Measurements from ENCODE around the gene NRF1. TPM values are rescaled to one million over a fixed set of nuclear protein-coding genes. Genes with fewer than 3 reads are reported as not detected.
"Not testable (repeated sequence)": the region's sequence is repeated elsewhere in the genome, so short reads cannot be mapped to it uniquely, and the experiment has no call there.

Gene NRF1
- total RNA-seq = 10 to 100 TPM; 22.9 to 26.4 TPM
- 19.4 TPM for polyA plus RNA-seq (2013, experiment 1 of 2)
- 18.7 TPM for polyA plus RNA-seq (2013, experiment 2 of 2)
- long read RNA-seq, experiment 1, partial matches to known transcripts = 8 of 9 reads
- long read RNA-seq, experiment 1, other reads (novel, unspliced or antisense) = 1 of 9 reads
- long read RNA-seq, experiment 2, transcript NRF1-201 (11 exons, 2,424 nt) = major isoform, 15 of 42 reads
- long read RNA-seq, experiment 2, transcript NRF1-205 (11 exons, 3,528 nt) = minor isoform, 5 of 42 reads
- long read RNA-seq, experiment 2, partial matches to known transcripts = 8 of 42 reads
- long read RNA-seq, experiment 2, other reads (novel, unspliced or antisense) = 13 of 42 reads
- long read RNA-seq, experiment 3, transcript NRF1-205 (11 exons, 3,528 nt) = minor isoform, 25 of 87 reads
- long read RNA-seq, experiment 3, transcript NRF1-201 (11 exons, 2,424 nt) = major isoform, 39 of 87 reads
- long read RNA-seq, experiment 3, partial matches to known transcripts = 7 of 87 reads
- long read RNA-seq, experiment 3, other reads (novel, unspliced or antisense) = 16 of 87 reads
- long read RNA-seq, experiment 4, partial matches to known transcripts = 4 of 5 reads
- long read RNA-seq, experiment 4, other reads (novel, unspliced or antisense) = 0 of 5 reads

- Histone ChIP-seq H3K36me3 (ENCODE audit: control insufficient read depth, insufficient read depth, low read length) (peaks cover 20% of the 10 kb centered on the region), H3K9ac (ENCODE audit: extremely low read depth, low read length, poor library complexity, severe bottlenecking) (peak within 1 kb of the TSS; percentile 93), H3K9me3 (ENCODE audit: control insufficient read depth, low read length) (no peaks in the 10 kb centered on the region), H3K4me1 (ENCODE audit: control insufficient read depth, insufficient read depth, low read length) (peaks cover 8% of the 10 kb centered on the region), H3K4me3 (ENCODE audit: low read length) (peak within 1 kb of the TSS; percentile 90), H3K27ac (ENCODE audit: low read depth, low read length) (peak within 1 kb of the TSS; percentile 96), H3K27me3 (ENCODE audit: control insufficient read depth, insufficient read depth, low read length, poor library complexity, severe bottlenecking) (no peaks in the 10 kb centered on the region)
- Mint-ChIP-seq H3K36me3 (ENCODE audit: low read depth) (peaks cover 15% of the 10 kb centered on the region), H3K9me3 (no peaks in the 10 kb centered on the region), H3K4me1 (peaks cover 13% of the 10 kb centered on the region), H3K27me3 (ENCODE audit: insufficient read depth) (no peaks in the 10 kb centered on the region), H3K27ac (peak within 1 kb of the TSS; percentile 90), H3K4me3 (peak within 1 kb of the TSS; percentile 84)
- peak; percentile 26 for TF ChIP-seq CTCF (conservative IDR thresholded peaks at IDR 0.05)
- WGBS, 2 experiments (ENCODE audit: insufficient coverage in 1 of 2, insufficient read length in 1 of 2) = 0% methylated on average over 31 to 98 of the region's 98 CpGs
- peak; percentile 94 for DNase-seq
These were observed at the start of gene NRF1 for GRCh38 chr7:129611246-129612111. NRF1 (plus strand) TSS chr7:129611720; CDS start chr7:129657352, 45,632 bp downstream.

DNA sequence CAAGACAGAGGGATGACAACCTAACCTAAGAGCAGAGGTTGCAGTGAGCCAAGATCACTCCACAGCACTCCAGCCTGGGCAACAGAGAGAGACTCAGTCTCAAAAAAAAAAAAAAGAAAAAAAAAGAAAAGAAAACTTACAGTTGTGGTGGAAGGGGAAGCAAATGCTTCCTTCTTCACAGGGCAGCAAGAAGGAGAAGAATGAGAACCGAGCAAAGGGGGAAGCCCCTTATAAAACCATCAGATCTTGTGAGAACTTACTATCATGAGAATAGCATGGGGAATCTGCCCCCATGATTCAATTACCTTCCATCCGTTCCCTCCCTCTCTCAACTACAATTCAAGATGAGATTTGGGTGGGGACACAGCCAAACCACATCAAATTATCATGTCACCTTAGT, 45.2 kb upstream of the NRF1 start:
- H3K4me1 Mint-ChIP-seq; H3K36me3 ChIP-seq (ENCODE audit: control insufficient read depth, insufficient read depth, low read length); H3K27me3 ChIP-seq (ENCODE audit: control insufficient read depth, insufficient read depth, low read length, poor library complexity, severe bottlenecking); H3K27me3 Mint-ChIP-seq (ENCODE audit: insufficient read depth); H3K27ac Mint-ChIP-seq; H3K36me3 Mint-ChIP-seq (ENCODE audit: low read depth); H3K4me3 ChIP-seq (ENCODE audit: low read length); H3K27ac ChIP-seq (ENCODE audit: low read depth, low read length); H3K9me3 ChIP-seq (ENCODE audit: control insufficient read depth, low read length); H3K4me1 ChIP-seq (ENCODE audit: control insufficient read depth, insufficient read depth, low read length); H3K9ac ChIP-seq (ENCODE audit: extremely low read depth, low read length, poor library complexity, severe bottlenecking); H3K4me3 Mint-ChIP-seq; DNase-seq: not testable (repeated sequence)
- peaks cover 14% of the 10 kb centered on the region for H3K9me3 Mint-ChIP-seq
- WGBS, 2 experiments (ENCODE audit: insufficient coverage in 1 of 2, insufficient read length in 1 of 2) = 64 to 83% methylated on average over 2 of the region's 2 CpGs

DNA sequence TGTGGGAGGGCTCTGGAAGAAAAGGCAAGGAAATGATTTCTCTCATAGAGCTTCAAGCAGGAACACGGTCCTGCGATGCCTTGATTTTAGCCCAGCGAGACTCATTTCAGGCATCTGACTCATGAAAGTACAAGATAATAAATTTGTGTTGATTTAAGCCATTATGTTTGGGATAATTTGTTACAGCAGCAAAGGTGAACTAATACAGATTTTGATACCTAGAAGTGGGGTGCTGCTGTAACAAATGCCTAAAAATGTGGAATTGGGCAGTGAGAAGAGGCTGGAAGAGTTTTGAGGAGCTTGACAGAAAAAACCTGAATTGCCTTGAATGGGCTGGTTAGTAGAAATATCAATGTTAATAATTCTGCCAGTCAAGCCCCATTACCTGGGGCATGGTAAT, 44.1 kb upstream of the NRF1 start:
- 97 to 100% methylated on average over 3 of the region's 3 CpGs for WGBS, 2 experiments (ENCODE audit: insufficient coverage in 1 of 2, insufficient read length in 1 of 2)
- Histone ChIP-seq H3K4me3 (ENCODE audit: low read length) (no peak overlapping the region), H3K9me3 (ENCODE audit: control insufficient read depth, low read length) (no peaks in the 10 kb centered on the region), H3K36me3 (ENCODE audit: control insufficient read depth, insufficient read depth, low read length) (no peaks in the 10 kb centered on the region), H3K9ac (ENCODE audit: extremely low read depth, low read length, poor library complexity, severe bottlenecking) (no peak overlapping the region), H3K27ac (ENCODE audit: low read depth, low read length) (no peak overlapping the region), H3K27me3 (ENCODE audit: control insufficient read depth, insufficient read depth, low read length, poor library complexity, severe bottlenecking) (no peaks in the 10 kb centered on the region), H3K4me1 (ENCODE audit: control insufficient read depth, insufficient read depth, low read length) (no peaks in the 10 kb centered on the region)
- Mint-ChIP-seq H3K27ac (no peak overlapping the region), H3K4me1 (no peaks in the 10 kb centered on the region), H3K4me3 (no peak overlapping the region), H3K9me3 (peaks cover 14% of the 10 kb centered on the region), H3K27me3 (ENCODE audit: insufficient read depth) (peaks cover 2% of the 10 kb centered on the region), H3K36me3 (ENCODE audit: low read depth) (no peaks in the 10 kb centered on the region)
- no peak for TF ChIP-seq CTCF (conservative IDR thresholded peaks at IDR 0.05)
- no peak for DNase-seq

All from endodermal cell (in vitro differentiated cells).